Measurements from ENCODE around the gene ANKRD55.
"Not testable (repeated sequence)": the region's sequence is repeated elsewhere in the genome, so short reads cannot be mapped to it uniquely, and the experiment has no call there.

The ANKRD55 gene

GRCh38 chr5:56110646-56111403, 122.3 kb downstream of the ANKRD55 start:
- DNase-seq (ENCODE audit: low read depth), result no peak
- TF ChIP-seq CTCF (IDR thresholded peaks at IDR 0.05; ENCODE audit: control insufficient read depth, insufficient read depth, low read depth, low read length, missing control alignments), result no peak
- H3K4me3 ChIP-seq (ENCODE audit: control insufficient read depth, low read depth, low read length), result no peak overlapping the region

GRCh38 chr5:56108246-56108645, 124.9 kb downstream of the ANKRD55 start:
- TF ChIP-seq CTCF (IDR thresholded peaks at IDR 0.05; ENCODE audit: control insufficient read depth, insufficient read depth, low read depth, low read length, missing control alignments), result no peak
- no peak for DNase-seq (ENCODE audit: low read depth)
- H3K4me3 ChIP-seq (ENCODE audit: control insufficient read depth, low read depth, low read length), result no peak overlapping the region

GRCh38 chr5:56106837-56107236, 126.3 kb downstream of the ANKRD55 start:
- no peak overlapping the region for H3K4me3 ChIP-seq (ENCODE audit: control insufficient read depth, low read depth, low read length)
- DNase-seq (ENCODE audit: low read depth), result no peak
- TF ChIP-seq CTCF (IDR thresholded peaks at IDR 0.05; ENCODE audit: control insufficient read depth, insufficient read depth, low read depth, low read length, missing control alignments), result no peak

- DNase-seq (ENCODE audit: low read depth), result no peak
- H3K4me3 ChIP-seq (ENCODE audit: control insufficient read depth, low read depth, low read length), result no peak overlapping the region
- TF ChIP-seq CTCF (IDR thresholded peaks at IDR 0.05; ENCODE audit: control insufficient read depth, insufficient read depth, low read depth, low read length, missing control alignments), result no peak
Measured at GRCh38 chr5:56105511-56106291, 127.4 kb downstream of the ANKRD55 start.

- no peak for DNase-seq (ENCODE audit: low read depth)
- TF ChIP-seq CTCF (IDR thresholded peaks at IDR 0.05; ENCODE audit: control insufficient read depth, insufficient read depth, low read depth, low read length, missing control alignments), result no peak
- H3K4me3 ChIP-seq (ENCODE audit: control insufficient read depth, low read depth, low read length), result no peak overlapping the region
Measured at GRCh38 chr5:56102889-56103288, 130.2 kb downstream of the ANKRD55 start.

- not testable (repeated sequence) for H3K4me3 ChIP-seq (ENCODE audit: control insufficient read depth, low read depth, low read length); DNase-seq (ENCODE audit: low read depth)
Measured at GRCh38 chr5:56102207-56102606, 130.9 kb downstream of the ANKRD55 start.

- no peak overlapping the region for H3K4me3 ChIP-seq (ENCODE audit: control insufficient read depth, low read depth, low read length)
- TF ChIP-seq CTCF (IDR thresholded peaks at IDR 0.05; ENCODE audit: control insufficient read depth, insufficient read depth, low read depth, low read length, missing control alignments), result no peak
- DNase-seq (ENCODE audit: low read depth), result no peak
Measured at GRCh38 chr5:56101180-56101579, 131.9 kb downstream of the ANKRD55 start.
